HG03520 (cell line): ENCODE measurements around the gene APLNR.

Source experiments
- ATAC-seq: cut with Tn5 transposase; IDR thresholded peaks from one replicate; pipeline ENCODE4 v1.9.1; 2021; ENCODE audit warnings: mild to moderate bottlenecking, moderate library complexity; ENCODE audit not compliant: unreplicated experiment

Gene APLNR

DNA sequence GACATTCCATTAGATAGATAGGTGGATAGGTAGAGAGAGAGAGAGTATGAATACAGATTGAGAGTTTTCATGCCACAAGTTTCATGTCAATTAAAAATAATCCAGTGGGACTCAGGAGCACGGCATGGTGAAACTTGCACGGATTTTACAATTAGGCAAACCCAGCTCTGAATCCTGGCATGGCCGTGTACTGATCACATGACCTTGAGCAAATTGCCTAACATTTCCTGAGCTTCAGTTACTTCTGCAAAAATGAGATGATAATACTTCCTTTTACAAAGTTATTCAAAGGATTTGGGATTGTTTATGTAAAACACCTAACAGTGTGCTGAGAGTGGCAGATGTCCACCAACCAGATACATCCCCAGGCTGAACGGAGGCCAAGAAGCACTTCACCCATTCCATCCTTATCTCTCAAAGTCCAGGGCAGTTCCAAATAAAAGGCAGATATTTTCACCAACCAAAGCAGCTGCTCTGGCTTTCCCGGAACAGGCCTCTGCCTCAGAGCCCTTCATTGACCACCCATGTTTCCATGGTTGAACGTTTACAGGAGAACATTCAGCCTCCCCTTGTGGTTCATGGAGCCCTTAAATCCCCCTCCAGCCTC is 17.9 kb downstream of the APLNR start:
- no peak for ATAC-seq

DNA sequence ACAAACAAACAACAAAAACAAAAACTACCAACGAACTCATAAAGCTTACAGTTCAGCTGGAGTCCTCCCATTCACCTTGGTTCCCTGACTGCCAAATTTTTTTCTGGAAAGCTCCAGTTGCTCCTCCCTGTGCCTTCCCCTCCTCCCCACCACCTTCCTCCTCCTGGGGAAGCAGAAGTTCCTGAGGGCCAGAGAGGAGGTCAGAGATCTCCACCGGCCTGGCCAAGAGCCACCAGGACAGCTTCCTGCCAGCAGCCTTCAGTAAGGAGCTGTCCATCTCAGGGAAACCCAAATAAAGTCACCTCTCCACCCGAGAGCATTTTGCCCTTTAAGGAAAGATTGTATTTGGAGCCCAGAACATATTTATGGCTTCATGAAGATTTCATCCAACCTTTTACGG is 20.0 kb downstream of the APLNR start:
- no peak for ATAC-seq

DNA sequence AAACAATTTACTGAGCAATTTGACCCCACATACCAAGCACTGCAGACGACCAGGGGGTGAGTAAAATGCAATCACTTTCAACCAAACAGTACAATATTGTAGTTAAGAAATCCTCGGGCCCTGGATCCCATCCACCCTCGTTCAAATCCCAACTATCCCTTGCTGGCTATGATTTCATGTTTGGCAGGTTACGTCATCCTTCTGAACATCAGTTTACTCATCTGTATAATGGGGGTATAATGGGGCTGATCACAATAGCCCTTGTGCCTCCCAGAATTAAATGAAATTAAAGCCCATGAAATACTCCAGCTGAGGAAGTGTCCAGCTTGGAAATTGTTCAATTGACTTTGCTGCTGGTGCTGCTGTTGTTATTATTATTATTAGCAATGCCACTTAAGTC is 20.6 kb downstream of the APLNR start:
- ATAC-seq, result no peak

DNA sequence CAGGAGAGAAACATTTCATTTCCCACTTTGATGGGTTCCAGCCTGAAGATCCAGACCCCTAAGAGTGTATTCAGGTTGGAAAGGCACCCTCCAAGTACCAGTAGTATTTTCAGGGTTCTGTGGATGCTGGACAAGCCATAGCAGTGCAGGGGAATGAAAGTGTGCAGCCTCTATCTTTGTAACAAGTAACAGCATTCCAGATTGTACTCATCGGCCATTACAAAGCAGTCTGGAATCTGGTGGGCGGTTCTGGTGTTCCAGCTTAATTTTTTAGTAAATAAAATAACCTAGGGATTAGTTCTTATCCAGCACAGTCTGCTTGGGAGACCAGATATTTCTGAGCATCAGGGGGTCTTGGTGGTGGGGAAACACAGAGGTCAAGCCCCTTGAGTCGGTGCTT is 22.6 kb downstream of the APLNR start:
- ATAC-seq, result no peak

DNA sequence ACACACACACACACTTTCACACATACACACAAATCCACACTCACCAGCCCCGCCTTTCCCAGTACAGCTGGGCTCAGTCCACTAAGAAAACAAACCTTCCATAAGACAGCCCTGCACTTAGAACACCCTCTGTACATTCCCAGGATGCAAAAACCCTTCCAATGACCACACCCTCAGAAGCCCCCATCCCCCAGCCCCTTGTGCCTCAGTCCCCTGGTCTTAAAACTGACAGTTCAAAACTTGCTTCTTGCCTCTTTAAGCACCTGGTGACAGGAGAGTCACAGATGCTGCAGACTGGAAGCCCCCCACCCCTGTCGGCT is 23.0 kb downstream of the APLNR start:
- no peak for ATAC-seq

DNA sequence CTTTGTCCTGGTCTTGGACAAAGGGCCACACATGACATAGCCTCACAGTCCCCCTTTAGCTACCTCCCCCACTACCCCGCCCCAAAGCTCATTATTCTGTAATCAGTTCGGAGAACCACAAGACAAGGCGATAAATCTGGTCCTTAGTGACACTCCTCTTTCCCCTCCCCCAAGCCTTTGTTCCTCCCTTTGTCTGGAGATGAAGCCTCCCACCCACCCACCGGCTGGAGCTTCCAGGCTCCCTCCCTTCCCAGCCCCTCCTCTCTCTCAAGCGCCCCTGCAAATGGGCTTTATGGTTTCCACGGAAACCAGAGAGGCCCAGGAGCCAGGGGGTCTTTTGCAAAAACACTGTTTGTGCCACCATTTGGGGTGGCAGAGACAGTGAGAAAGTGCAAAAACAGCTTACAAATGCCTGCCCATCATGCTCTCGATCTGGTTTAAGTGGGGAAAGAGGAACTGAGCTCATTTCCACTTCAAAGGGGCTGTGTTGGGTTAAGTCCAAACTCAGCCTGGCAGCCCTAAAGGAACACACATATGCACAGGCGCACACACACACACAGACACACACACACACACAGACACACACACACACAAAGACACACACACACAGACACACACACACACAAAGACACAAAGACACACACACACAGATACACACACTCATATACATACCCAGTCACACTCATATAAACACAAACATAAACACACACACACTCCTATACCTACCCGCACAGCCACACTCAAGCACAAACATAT is 23.5 kb downstream of the APLNR start:
- ATAC-seq, result no peak

DNA sequence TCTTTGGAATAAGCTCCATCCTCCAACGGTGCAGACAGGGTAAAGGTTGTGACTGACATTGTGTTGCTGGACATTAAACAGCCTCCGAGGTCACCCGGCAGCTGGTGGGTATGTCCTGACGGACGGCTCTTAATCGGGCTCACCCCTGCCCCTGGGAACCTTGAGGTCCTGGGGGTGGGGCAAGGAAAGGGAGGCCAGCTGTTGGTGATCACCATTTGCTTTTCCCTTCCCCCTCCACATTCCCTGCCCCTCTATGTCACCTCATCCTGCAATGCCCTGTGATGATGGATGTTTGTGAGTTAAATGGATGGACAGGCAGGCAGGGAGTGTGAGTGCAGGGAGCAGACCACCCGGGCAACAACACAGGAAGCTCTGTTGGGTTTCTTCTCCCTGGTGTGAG is 26.3 kb downstream of the APLNR start:
- ATAC-seq, result no peak

DNA sequence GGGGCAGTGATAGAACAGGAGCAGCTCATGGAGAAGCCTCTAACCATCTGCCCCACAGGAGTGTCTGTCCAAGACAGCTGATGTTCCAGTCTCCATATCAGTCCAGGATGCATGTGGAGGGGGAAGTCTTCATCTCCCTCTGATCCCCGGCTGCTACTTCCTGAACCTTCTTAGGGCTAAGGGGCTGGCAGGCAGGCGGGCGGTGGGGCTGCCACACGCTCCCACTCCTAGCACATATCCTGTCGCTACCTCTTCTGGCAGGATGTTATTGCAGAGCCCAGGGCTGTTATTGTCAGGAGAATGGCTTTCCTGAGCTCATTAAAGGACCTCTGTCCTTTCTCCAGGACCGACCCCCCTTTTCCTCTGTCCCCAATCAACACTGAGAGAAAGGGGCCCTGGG is 29.9 kb downstream of the APLNR start:
- ATAC-seq, result no peak

DNA sequence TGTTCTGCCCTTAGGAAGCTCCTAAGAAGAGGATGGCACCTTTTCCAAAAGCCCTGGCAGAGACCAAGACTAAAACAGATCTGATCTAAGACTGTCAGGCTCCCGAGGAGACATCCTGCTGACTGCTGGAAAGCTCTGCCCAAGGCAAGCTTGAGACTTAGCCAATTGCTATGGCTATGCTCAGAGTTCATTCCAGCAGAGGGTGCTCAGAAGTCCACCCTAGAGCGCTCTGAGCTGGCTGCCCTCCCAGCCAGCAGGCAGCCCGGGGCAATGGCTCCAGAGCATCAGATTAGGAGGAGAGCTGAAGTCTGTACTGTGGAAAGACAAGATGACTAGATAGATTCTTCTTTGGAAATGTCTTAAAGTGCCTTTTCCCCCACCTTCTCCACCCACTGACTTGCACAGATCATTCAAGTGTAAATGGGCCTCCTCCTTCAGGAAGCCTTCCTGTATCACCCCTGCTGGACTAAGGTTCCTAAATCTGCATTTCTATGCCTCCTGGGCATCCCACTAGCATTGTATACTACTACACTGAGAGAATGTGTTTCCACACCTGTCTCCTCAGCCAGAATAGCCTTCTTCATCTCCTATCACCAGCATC is 31.9 kb downstream of the APLNR start:
- ATAC-seq, result no peak

DNA sequence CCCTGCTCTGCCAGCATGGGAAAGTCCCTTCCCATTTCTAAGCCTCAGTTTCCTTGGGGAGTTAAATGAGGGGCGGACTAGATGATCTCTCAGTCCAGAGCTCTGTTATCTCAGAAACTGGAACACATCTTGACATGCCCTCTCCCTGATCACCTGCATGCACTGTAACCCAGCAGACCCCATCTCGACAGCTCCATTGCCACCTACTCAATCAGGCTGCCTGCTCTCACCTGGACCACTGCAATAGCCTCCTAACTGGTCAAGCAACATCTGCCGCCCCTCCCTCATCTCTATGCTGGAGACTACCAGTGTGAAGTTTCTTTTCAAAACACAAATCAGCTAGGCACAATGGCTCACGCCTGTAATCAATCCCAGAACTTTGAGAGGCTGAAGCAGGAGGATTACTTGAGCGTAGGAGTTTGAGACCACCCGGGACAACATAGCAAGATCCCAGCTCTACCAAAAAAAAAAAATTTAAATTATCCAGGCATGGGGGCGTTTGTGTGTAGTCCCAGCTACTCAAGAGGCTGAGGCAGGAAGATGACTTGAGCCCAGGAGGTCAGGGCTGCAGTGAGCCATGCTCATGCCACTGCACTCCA is 33.1 kb downstream of the APLNR start:
- ATAC-seq, result no peak

DNA sequence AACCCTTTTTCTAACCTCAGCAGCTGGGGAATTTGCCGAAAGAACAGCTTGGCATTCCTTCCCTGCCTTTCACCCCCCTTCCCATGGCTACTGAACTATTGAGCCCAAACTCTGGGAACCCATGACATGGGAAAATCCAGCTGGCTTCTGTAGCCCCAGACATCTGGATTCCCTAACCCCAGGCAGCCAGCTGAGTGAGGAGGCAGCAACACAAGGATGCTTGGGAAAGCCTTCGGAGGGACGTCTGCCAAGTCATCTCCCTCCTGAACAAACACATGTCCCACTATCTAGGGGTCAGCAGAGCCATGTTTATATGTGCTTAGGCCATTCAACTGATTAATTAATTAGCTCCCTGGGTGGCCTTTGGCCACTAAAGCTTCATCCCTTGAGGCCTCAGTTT is 33.7 kb downstream of the APLNR start:
- no peak for ATAC-seq

DNA sequence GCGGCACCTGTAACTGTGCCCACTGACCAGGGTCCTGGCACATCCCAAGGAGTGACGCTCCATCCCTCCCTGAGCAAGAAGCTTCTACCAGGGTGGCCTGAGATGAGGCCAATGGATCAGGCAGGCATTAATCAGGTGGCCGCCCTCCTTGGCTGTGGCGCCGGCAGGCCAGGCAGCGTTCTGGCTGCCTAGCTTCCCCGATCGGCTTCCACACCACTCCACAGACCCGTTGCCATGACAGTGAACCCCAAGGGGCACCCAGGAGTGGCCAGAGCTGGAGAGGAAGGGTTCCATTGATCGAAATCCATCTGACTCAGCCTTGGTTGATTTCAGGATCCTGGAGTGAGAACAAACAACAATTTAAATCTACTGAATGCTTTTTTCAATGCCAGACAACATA is 34.8 kb downstream of the APLNR start:
- no peak for ATAC-seq

DNA sequence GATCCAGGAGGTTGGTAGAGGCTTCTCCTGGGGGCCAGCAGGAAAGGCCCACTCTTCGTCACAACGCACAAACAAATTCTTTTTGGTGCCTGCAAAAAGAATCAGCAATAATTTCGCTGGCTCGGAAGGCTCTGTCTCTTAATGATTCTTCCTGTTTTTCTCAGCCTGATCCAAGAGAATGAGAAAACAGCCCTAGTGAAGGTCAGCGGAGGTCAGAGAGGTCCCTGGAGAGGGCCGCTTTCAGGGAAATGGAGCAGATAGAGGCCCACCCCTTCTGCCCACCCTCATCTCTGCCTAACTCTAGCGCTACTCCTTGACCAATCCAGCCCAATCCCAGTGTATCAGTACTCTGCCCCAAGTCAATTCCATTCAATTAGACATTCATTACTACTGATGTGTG is 36.1 kb downstream of the APLNR start:
- no peak for ATAC-seq

DNA sequence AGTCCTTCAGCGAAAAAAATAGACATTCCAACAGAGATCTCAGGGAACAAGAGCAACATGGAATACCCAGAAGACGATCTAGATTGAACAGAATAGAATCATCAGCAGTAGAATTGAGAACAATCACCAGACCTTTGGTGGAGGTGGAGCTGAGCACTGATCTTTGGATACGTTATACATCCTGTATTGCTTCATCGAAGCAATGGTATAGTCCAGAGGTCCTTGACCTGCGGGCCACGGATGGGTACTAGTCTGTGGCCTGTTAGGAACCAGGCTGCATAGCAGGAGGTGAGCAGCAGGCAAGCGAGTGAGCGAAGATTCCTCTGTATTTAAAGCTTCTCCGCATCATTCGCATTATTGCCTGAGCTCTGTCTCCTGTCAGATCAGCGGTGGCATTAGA is 37.7 kb downstream of the APLNR start:
- no peak for ATAC-seq

DNA sequence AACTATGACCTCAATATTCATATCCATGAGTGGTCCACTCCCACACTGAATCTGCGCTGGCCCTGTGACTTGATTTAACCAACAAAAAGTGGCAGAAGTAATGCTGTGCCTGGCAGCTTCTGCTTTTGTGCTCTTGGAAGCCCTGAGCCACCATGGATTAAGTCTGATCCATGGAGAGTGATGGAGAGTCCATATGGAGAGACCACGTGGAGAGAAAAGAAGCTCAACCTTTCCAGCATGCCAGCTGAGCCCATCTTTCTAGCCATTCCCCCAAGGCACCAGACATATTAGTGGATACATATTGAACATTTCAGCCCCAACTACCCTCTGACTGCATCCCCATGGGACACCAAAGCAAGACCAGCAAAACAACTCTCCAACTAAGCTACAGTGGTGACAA is 39.3 kb downstream of the APLNR start:
- ATAC-seq, result no peak

DNA sequence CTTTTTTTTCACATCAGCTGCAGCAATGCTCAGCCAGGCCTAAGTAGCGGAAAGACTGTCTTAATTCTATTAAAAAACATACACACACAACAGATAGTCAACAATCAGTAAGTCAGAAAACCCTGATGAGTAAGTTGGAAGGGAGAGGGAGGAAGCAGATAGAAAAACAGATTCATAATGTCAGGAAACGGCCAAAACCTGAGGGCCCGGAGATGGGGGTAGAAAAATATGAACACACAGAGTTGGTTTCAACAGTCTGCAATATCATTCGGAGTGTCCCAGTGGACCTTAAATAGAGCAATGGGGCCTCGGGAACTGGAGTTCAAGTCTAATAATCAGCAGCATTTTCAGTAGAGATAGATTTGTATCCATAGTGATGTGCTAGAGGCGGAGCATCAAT is 40.5 kb downstream of the APLNR start:
- ATAC-seq, result no peak

DNA sequence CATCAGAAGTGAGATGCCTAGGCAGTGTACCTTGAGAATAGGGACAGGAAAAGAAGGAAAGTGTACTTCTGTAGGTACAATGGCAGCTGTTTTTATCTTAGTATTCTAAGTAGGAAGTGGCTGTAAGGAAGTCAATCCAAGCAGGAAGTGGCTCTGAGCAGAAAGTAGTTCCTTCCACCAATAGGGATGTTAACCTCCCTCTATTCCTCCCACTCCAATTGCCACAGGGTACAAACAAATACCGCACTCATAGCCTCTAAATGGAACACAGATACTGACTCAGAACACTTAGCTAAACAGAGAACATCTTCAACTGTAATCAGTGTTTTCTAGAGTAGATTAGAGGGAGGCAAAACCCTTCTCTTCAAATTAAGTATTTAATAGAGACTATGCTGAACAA is 44.7 kb downstream of the APLNR start:
- no peak for ATAC-seq

DNA sequence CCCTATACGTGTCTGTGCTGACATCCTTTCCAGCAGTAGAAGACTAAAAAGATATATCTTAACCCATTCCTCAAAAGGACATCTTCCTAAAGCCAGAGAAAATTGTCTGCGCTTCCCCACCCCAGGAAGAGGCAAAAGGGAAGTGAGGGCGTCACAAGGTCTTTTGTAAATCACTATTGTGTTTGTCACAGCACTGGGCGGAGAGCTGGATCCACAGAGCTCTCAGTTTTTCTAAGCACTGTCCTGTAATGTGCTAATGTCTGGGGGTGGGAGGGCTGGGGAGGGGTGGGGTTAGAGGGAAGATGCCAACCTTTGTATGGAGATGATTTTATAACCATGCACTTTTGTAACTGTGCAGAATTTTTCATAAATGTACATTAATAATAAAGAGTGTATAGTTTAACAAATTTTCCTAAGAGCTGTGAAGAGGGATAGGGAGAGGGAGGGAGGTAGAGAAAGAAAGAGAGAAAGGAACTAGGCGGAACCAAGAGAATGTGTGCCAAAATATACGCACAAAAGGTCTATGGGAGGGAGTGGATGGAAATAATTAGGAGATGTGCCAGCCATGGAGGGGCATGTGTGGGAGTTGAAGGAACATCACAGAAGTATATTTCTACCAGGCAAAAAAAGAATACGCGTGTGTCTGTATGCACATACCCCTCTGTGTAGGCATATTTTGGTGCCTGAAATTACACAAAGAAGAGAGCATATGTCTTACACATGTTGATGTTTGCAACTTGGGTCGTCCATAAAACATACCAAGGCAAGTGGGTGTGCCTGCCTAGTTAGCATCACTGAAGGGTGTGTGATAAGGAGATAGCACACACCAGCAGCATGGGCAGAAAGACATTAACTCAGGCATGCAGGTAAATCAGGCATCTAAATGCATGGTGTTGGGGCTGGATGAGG is 45.5 kb downstream of the APLNR start:
- no peak for ATAC-seq

DNA sequence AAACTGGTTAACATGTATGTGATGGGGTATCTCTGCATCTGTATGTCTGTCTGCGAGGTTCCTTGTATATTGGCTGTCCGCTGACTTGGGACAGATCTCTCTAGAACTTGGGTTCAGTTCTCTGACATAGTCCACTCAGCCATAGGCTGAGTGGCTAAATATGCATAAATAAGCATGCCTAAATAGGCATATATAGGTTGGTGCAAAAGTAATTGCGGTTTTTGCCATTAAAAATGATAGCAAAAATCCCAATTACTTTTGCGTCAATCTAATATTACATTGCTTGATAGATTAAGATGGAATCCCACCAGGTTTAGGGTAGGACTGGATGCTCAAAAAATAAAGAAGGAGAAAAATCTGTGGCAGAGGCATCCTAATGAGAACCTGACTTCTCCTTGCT is 46.5 kb downstream of the APLNR start:
- no peak for ATAC-seq
